Stimulated activated CD4-positive, alpha-beta T cell treated with anti-CD3 and anti-CD28 coated beads, Interleukin-15, amount 100 ng/mL, for 1 hour (primary cell): Measurements from ENCODE around the gene BCR.

Experiments
- DNase-seq, 2 donors: peaks; one replicate each; pipeline ENCODE4 v3.0.0-alpha.2; 2020; ENCODE audit warnings: low read depth in 1 of 2, low spot score in 1 of 2

BCR gene

DNA sequence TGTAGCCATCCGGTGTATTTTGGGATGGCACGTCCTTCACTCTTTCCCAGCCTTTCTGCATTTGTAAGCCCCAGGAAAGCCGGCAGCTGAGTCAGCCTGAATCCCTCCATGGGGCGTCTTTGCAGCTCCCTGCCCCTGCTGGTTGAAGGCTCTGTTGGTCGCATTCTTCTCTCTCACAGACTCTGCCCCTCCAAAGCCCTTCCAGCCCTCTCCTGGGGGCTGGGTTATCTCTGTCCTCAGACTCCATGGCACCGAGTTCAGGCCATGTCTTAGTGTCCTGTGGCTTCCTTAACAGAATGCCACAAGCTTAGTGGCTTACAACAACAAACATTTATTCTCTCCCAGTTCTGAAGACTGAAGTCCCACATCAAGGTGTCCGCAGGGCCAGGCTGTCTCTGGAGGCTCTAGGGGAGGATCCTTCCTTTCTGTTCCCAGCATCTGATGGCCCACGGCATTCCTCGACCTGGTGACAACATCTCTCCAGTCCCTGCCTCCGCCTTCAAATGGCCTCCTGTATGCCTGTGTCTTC lies 62.2 kb downstream of the BCR start:
- DNase-seq, result no peak

DNA sequence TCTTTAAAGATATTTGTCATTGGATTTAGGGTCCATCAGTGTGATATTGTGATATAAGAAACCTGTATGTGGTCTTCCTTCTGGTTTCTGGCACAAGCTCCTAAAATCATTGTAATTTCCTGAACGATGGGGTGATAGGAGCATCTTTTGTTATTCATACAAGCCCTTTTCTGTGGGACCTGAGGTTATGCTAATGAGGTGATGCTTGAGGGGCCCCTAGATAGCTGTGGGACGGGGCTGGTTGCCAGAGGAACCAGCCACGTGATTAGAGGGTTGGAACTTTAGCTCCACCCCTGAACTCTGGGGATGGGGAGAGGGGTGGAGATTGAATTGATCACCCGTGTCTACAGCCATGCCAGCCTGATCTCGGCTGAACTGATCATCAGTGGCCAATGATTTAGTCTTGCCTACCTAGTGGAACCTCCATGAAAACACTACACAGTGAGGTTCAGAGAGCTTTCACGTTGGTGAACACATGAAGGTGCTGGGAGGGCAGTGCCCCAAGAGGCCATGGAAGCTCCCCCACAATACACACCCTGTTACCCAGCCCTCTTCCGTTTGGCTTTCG lies 62.8 kb downstream of the BCR start:
- DNase-seq, result peak in 1 of 2 donors; percentile 39

DNA sequence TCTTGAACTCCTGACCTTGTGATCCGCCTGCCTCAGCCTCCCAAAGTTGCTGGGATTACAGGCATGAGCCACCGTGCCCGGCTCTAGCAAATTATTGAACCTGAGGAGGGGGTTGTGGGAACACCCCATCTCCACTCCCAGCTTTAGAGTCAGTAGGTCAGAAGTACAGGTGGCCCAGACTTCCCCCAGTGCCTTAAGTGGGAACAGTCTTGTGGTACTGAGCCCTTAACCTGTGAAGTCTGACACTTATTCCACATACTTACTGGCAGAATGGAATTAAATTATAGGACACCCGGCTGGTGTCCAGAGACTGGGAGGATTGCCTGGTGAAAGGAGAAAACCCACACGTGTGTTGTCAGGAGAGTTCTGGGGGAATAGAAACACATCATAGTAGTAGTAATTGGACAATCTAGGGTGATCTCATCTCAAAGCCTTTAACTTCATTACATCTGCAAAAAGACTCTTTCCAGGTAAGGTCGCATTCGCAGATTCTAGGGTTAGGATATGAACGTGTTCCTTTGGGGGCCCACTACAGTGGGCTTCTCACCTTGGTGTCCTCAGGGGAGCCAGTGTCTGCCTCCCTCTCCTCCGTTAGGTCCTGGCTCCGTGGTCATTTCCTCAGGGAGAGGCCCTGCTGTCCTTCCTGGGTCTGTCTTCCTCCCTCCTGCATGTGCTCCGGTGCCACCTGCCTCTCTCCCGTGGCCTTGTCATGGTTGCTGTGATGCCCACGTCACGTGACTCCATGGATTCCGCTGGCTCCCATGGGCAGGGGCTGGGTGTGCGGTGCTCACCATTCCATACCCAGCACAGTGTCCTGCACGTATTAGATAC lies 63.8 kb downstream of the BCR start:
- no peak for DNase-seq

DNA sequence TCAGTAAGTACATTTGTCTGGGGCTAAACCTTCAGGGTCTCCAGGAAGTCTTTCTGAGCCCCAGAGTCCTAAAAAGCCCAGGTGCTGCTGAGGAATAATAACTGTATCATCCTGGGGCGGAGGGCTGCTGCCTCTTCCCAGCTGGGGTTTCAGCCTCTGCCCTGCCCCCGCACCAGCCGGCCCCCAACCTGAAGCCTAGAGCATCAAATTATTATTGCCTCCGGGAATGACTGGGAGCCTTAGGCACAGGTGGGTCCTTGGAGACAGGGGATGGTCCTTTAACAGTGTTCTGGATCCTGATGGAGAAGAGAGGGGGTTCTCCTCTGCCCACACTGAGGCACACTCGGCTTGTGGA lies 64.4 kb downstream of the BCR start:
- no peak for DNase-seq

DNA sequence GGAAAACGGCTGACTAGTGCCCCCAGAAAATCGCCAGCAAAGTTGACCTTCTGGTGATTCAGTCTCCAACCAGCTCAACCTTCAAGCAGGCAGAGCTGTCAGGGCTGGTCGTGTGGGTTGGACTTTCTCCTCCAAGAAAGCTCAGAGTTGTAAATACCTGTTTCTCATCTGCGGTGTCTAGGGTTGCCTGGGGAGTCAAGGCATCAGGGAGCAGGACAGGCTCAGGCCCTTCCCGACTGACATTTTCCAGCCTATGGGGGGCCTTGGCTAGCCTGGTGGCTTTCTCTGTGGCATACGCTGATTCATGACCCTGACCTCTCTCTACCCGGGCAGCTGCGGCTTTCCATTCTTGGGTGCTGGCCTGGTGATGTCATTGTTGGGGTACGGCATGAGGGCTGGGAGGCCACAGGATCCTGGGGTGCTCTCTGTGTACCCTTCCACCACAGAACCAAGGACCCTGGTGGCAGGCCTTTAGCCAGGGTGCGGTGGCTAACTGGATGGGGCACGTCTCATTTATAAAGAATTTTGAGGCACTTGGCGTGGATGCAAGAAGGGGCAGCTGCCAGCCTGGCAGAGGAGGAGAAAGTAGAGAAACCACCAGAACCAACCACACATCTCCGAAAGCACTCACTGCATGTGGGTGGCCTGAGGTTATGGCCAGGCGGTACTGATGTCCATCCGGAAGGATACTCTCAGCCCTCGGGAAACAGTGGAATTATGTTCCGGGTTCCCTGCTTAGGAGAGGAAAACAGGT lies 64.9 kb downstream of the BCR start:
- DNase-seq, result no peak

DNA sequence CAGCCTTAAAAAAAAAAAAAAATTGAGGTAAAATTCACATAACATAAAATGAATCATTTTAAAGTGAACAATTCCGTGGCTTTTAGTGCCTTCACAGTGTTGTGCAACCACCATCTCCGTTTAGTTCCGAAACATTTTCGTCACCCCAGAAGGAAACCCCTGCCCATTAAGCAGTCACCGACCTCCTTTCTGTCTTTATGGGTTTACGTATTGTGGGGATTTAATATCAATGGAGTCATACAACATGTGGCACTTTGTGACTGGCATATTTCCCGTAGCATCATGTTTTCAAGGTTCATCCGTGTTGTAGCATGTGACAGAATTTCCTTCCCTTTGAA lies 65.5 kb downstream of the BCR start:
- DNase-seq, result no peak

DNA sequence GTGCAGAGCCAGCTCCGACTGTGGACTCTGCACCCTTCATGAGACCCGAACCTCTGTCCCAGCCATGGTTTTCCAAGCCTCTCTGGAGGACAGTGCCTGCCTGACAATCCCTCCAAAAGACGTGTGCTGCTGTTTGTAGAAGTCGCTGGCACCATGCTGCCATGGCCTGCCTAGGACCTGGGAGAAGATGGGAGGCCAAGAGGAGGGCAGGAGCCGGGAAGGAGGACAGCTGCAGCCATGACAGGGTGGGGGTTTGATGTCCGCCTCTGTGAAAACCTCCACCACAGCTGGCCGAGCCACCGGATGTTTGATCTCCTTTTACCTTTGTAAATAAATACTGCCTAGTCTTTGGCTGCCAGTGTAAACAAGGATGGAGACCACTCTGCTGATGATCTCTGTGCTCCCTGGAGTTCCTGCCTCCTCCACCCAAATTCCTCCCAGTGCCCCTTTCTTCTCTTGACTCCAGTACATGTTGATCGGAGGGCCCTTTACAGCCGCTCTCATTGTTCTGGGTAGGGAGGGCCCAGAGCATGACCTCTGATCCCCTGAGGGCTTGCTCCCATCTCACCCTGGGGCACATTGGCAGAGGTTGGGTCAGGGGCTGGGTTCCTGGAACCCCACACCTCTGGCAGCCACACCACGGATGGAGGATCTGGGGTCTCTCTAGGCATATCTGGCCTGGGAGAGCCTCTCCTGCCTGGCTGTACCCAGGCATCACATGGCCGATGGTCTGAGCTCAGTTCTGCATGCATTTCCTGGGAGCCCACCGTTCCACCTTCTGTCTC lies 66.9 kb downstream of the BCR start:
- no peak for DNase-seq

DNA sequence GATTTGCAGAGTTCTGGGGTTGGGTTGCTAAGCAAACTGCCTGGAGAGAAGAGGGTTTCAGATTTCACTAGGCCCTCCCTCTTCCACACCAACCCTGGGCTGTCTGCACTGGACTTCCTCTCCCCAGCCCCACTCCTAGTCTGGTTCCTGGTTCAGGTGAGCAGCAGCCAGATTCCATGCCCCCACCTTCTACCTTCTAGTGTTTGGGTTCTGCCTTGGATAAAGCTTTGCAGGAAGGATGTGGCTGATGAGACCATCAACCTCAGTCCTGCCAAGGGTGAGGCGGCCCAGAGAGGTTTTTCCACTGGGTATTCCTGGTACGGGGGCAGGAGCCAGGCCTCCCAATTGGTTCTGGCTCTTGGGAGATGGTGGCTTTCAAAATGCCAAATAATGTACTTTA lies 68.3 kb downstream of the BCR start:
- no peak for DNase-seq

DNA sequence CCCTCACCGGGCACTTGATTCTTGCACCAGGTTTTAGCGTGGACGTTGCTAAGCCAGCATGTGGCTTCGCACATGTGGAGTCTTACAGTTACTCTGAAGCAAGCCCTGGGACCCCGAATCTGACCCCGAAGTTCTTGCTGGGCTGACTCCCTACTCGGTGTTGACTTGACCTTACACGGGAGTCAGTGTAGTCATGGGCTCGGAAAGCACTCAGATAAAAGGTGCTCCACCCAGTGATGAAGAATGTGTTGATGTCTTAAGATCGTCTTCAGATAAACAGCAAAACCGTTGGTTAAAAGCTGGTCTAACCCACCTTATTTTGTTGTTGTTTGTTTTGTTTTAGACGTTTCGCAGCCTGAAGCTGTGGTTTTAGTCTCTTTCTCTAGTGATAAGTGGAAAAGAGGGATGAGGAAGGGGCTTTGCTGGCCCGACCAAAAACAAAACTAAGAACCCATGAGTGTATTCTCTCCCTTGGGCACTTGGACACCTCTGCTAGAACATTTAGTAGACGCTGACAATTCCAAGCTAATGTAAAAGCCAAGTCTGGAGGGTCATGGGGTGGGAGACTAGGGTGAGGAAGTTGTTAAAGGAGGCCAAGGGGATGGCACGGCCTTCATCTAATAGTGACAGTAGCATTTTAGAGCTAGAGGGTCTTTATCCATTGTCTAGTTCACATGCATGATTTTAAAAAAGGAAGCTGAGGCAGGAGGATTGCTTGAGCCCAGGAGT lies 69.9 kb downstream of the BCR start:
- DNase-seq, result no peak

DNA sequence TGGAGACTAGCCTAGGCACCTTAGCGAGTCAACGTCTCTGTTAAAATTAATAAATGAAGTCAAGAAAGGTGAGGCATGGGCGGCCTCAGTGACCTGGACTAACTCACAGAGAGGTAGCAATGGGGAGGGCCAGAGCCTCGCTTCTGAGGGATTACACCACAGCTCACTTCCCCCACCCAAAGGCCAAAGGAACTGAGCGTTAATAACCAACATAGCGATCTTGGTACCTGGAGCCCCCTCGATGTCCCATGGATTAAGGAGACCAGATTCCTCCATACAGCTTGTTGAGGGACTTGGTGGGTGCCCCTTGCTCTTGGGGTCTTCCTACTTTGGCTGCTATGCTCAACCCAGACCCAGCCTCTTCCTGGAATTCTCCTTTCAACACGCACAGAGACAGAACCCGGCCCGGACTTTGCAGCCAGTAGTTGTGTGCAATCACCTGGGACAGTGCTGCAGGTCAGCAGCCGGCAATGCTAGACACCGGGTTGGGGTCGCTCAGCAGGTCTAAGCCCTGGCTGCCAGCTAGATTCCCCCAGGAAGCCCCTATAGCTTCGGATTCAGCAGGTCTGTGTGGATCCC lies 70.6 kb downstream of the BCR start:
- no peak for DNase-seq

DNA sequence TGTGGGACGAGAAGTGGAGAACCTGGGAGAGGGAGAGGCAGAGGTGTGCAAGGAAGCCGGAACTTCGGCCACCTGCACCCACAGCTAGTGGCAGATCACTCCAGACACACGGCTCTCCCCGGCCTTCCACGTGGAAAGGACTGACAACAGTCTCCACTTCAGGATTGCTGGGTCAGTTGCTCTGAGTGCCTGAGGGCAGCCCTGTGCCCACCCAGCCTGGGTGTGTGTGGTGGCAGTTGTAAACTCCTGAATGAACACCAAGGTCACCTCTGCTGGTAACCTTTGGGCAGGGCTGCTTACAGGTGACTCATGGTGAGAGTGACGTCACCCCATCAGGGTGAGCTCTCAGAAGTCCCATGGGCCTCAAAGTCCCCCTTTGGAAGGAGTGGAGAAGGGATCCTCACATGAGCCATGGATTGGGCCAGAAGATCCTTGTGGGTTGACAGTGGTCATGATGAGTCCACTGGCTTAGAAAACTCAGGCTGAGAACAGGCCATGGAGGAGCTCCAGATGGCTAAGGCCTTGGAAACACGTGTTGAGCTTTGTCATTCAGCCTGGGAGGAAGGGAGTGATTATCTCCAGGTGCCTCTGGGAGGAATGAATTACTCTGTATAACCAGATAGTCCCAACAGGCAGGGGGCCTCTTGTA lies 71.3 kb downstream of the BCR start:
- DNase-seq, result no peak

DNA sequence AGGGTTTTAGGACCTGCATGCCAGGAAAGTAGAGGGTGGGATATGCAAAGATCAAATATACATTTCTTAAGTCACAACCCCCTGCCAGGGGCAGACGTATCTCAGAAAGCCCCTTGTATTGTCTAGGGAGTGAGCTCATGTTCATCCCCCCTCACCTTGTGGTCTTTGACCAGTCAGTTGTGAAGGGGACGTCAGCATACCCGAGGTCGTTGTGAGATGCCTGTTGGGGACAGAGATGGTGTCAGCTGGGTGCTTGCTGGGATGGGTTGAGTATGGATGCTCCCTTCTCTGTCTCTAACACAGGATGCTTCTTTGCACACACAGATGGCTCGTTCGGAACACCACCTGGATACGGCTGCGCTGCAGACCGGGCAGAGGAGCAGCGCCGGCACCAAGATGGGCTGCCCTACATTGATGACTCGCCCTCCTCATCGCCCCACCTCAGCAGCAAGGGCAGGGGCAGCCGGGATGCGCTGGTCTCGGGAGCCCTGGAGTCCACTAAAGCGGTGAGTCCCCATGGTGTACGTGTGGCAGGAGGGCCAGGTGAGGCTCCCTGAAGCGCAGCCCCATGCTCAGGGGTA lies 73.3 kb downstream of the BCR start:
- no peak for DNase-seq

DNA sequence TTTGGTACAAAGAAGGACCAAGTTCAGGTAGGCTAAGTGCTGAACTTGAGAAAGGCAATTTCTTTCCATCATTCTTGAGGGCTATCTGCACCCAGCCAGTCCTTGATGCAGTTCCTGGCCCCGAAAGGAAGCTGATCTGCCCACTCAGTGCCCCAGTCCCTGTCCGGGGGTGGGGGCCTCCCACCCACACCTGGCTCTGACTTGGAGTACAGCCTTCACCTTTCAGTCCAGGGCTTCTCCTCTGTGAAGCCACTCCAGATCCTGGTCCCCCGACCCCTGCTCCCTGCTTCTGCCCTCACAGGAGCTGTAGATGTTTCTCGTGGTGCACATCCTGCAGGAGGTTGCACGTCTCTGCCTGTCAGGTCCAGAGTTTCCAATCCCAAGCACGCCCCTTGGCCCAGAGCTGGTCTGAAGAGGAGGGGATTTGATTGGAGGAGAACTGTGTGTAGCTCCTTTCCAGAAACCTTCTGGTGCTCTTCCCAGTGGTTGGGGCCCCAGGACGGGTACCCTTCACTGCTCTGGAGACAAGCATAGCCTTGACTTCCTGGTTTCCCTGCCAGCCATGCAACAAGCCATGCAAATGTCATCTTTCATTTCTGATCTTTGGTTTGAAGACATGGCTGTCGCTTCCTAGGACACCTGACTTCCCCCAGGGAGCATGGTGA lies 75.3 kb downstream of the BCR start:
- no peak for DNase-seq

DNA sequence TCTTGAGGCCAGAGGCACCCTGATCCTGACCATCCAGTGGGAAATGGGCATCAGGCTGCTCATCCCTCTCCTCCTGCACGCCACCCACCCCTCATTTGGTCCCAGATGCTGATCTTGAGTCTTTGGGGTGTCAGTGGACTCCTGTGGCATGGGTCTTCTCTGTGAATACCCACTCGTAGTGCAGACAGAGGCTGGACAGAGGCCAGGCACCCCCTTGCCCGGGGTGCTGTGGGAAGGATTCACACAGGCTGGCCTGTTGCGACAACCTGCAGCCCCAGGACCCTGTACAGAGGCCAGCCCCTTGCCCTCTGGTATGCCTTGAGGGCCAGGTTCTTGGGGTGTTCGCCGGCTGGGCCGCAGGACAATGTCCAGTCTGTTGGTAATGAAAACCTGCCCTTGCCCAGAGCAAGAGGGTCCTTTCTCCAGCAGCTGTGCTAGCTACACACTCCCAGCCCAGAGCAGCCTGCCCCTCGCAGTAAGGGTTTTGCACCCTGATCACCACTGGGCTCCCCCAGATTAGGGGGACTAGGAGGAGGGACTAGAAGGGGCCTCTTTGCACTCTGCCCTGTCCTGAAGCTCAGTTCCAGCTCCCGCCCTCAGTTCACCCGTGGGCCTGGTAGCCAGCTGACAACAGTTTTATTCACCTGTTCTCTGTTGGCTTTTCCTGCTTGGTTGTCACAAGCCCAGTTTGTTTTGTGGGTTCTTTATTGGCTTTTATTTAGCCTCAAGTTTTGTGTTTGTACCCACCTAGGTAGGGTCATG lies 76.0 kb downstream of the BCR start:
- DNase-seq, result no peak

DNA sequence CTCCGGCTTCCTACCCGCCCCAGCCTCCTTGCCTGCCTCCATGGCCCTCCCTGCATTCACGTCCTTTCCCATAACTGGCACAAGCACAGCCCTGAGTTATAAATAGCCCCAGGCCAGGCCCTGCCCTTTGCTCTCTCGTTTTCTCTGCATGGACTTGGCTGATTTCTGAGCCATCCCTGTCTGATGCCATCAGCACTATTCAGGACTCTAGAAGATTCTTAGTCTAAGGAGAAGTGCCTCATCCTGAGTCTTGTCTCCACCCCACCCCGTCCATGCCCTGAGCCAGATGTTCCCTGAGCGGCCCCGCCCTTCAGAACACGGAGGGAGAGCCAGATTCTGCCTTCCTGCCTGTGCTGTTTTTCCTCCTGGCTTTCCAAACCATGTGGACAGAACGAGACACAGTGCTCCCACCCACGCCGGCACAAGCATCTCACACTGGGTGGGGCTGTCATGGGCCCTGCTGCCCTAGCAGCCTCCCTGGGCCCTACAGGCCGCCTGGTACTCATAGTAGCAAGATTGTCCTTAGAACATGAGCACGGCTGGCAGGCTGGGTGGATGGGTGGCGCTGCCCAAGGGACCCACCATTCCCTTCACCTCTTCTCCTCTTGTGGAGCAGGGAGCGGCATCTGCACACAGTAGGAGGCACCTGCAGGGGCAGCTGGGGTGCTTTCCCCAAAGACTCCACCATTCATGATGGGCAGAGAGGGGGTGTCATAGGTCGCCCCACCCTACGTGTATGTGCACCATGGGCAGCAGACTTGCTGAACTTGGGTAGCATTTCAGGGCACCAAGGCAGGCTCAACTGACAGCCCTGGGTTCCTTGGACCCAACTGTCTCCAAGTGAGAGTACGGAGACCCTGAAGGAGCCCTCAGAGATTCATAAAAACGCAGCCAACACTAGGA lies 76.9 kb downstream of the BCR start:
- no peak for DNase-seq

DNA sequence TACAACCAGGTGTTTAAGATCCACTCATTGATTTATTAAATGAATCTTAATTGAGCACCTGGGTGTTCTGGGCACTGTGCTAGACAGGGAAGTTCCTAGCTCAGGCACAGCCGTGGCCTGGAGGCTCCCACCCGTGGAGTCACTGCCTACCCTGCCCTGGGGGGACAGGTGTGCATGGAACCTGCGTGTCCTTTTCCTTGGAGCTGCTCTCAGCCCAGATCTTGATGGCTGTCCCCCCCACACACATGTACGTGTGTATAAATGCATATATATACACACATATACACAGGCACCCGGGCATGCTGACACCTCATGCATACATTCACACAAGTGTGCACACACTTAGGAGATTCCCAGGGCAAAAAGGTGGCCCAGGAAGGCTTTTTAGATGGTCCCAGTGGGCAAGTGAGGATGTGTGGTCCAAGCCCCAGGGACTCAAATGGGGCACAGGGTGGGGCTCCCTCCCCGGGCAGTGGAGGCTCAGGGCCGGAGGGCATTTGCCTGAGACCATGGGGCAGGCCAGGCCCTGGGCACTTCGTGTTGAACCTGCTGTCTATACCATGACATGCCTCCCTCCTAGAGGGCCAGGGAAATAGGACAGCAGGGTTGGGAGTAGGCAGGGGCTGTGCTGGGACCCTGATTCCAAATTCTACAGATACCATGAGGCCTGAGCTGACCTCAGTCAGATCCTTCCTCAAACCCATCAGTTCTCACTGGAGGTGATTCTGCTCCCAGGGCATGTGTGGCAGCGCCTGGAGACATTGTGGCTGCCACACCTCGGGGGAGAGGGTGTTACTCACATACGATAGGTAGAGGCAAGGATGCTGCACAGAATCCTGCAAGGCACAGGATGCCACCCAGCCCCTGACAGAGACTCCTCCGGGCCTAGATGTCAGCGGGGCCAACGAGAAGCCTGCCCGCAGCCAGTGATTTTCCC lies 77.8 kb downstream of the BCR start:
- no peak for DNase-seq
